ENCODE measurements around the gene BDH2. TPM values are rescaled to one million over a fixed set of nuclear protein-coding genes. Genes with fewer than 3 reads are reported as not detected.
A peak's percentile ranks its signal among the peaks of the same experiment; 100 is the strongest.

The BDH2 gene
- total RNA-seq, 1 donor from 2014 or later = 56.6 TPM

- ATAC-seq = no peak
- no peak for TF ChIP-seq CTCF (IDR thresholded peaks at IDR 0.05)
- H3K4me3 ChIP-seq = no peak overlapping the region
- peaks cover 90% of the 10 kb centered on the region for H3K36me3 ChIP-seq
- no peak overlapping the region for H3K27ac ChIP-seq
- intact Hi-C loops (cut with DNase I) = no loop called here
- H3K9me3 ChIP-seq = no peaks in the 10 kb centered on the region
- H3K4me1 ChIP-seq = no peaks in the 10 kb centered on the region
- DNase-seq = no peak
- H3K27me3 ChIP-seq = no peaks in the 10 kb centered on the region
Measured at GRCh38 chr4:103086551-103086950, 13.1 kb downstream of the BDH2 start.

GRCh38 chr4:103085555-103086196, 14.0 kb downstream of the BDH2 start:
- intact Hi-C loops (cut with DNase I) = no loop called here

GRCh38 chr4:103079621-103080020, 20.0 kb downstream of the BDH2 start:
- Histone ChIP-seq H3K36me3 (peaks cover 34% of the 10 kb centered on the region), H3K4me1 (peaks cover 19% of the 10 kb centered on the region), H3K4me3 (no peak overlapping the region), H3K27ac (no peak overlapping the region), H3K27me3 (no peaks in the 10 kb centered on the region), H3K9me3 (no peaks in the 10 kb centered on the region)
- no peak for DNase-seq
- no peak for TF ChIP-seq CTCF (IDR thresholded peaks at IDR 0.05)
- intact Hi-C loops (cut with DNase I) = no loop called here
- ATAC-seq = no peak

More at GRCh38 chr4:103085555-103086196, 14.0 kb downstream of the BDH2 start:
- H3K27me3 ChIP-seq = no peaks in the 10 kb centered on the region
- ATAC-seq (no peak), DNase-seq (no peak)
- H3K4me3 ChIP-seq = no peak overlapping the region
- H3K9me3 ChIP-seq = no peaks in the 10 kb centered on the region
- TF ChIP-seq CTCF (IDR thresholded peaks at IDR 0.05) = no peak
- no peaks in the 10 kb centered on the region for H3K4me1 ChIP-seq
- H3K27ac ChIP-seq = no peak overlapping the region
- peaks cover 92% of the 10 kb centered on the region for H3K36me3 ChIP-seq

GRCh38 chr4:103076747-103077347, 22.8 kb downstream of the BDH2 start, which contains the start of gene SLC9B2:
Gene SLC9B2, minus strand, starts transcription at chr4:103076761. Its CDS starts 9,211 bp downstream, at chr4:103067550.
- peak within 1 kb of the TSS; percentile 58 for H3K4me3 ChIP-seq
- no peaks in the 10 kb centered on the region for H3K9me3 ChIP-seq
- peak within 1 kb of the TSS; percentile 71 for H3K27ac ChIP-seq
- H3K36me3 ChIP-seq = peaks cover 13% of the 10 kb centered on the region
- H3K27me3 ChIP-seq = no peaks in the 10 kb centered on the region
- no peak for TF ChIP-seq CTCF (IDR thresholded peaks at IDR 0.05)
- intact Hi-C loops (cut with DNase I) = no loop called here
- DNase-seq (no peak), ATAC-seq (no peak)
- H3K4me1 ChIP-seq = peaks cover 20% of the 10 kb centered on the region

GRCh38 chr4:103075894-103076746, 23.5 kb downstream of the BDH2 start:
- no peaks in the 10 kb centered on the region for H3K9me3 ChIP-seq
- intact Hi-C loops (cut with DNase I) = no loop called here
- ATAC-seq (peak; percentile 87), DNase-seq (peak; percentile 81)
- H3K4me1 ChIP-seq = peaks cover 20% of the 10 kb centered on the region
- H3K27ac ChIP-seq = peak overlapping the region; percentile 71
- no peak for TF ChIP-seq CTCF (IDR thresholded peaks at IDR 0.05)
- peak overlapping the region; percentile 58 for H3K4me3 ChIP-seq
- H3K36me3 ChIP-seq = peaks cover 5% of the 10 kb centered on the region
- no peaks in the 10 kb centered on the region for H3K27me3 ChIP-seq

Data from upper lobe of right lung (tissue), 1 donor.